Smooth muscle cell (in vitro differentiated cells): Measurements from ENCODE around the gene TMEM171. TPM values are rescaled to one million over a fixed set of nuclear protein-coding genes. Genes with fewer than 3 reads are reported as not detected.

Experiments used
- DNase-seq: peaks from one replicate; lab custom pipeline; 2025; ENCODE audit not compliant: unreplicated experiment; lab: John Stamatoyannopoulos, UW
- H2AFZ ChIP-seq: fragments of 200-600 bp; sonication (generic); 2 replicates; pipeline ENCODE4 v1.6.0; 2016; ENCODE audit warnings: antibody characterized with exemption, low read depth, mild to moderate bottlenecking
- H3F3A ChIP-seq: fragments of 200-600 bp; sonication (generic); 2 replicates; pipeline ENCODE4 v1.6.0; 2017; ENCODE audit warnings: antibody characterized with exemption, low read depth
- H3K27ac ChIP-seq: fragments of 200-600 bp; sonication (generic); 2 replicates; pipeline ENCODE4 v1.5.1; 2016; ENCODE audit warnings: low read depth, mild to moderate bottlenecking
- H3K27me3 ChIP-seq: fragments of 200-600 bp; sonication (generic); 2 replicates; pipeline ENCODE4 v1.6.1; 2016; ENCODE audit warnings: low read depth, mild to moderate bottlenecking
- H3K36me3 ChIP-seq: fragments of 200-600 bp; sonication (generic); 2 replicates; pipeline ENCODE4 v1.5.1; 2016; ENCODE audit warnings: low read depth
- H3K4me1 ChIP-seq: fragments of 200-600 bp; sonication (generic); 2 replicates; pipeline ENCODE4 v1.5.1; 2016; ENCODE audit warnings: low read depth
- H3K4me2 ChIP-seq: fragments of 200-600 bp; sonication (generic); 2 replicates; pipeline ENCODE4 v1.6.0; 2016; ENCODE audit warnings: mild to moderate bottlenecking
- H3K4me3 ChIP-seq: fragments of 200-600 bp; sonication (generic); 2 replicates; pipeline ENCODE4 v1.5.1; 2016; ENCODE audit warnings: mild to moderate bottlenecking
- H3K79me2 ChIP-seq: fragments of 200-600 bp; sonication (generic); 2 replicates; pipeline ENCODE4 v1.6.0; 2016; ENCODE audit warnings: low read depth, mild to moderate bottlenecking
- H3K9ac ChIP-seq: fragments of 200-600 bp; sonication (generic); 2 replicates; pipeline ENCODE4 v1.6.0; 2016; ENCODE audit warnings: low read depth
- H3K9me3 ChIP-seq: fragments of 200-600 bp; sonication (generic); replicated peaks from 2 replicates; pipeline ENCODE4 v1.5.1; 2016; ENCODE audit warnings: low read depth
- H4K20me1 ChIP-seq: fragments of 200-600 bp; sonication (generic); 2 replicates; pipeline ENCODE4 v1.6.0; 2016; ENCODE audit warnings: low read depth
- WGBS: methylation state at CpG from one replicate; pipeline ENCODE4 v1.1.7; 2016; ENCODE audit warnings: low lambda C conversion rate; 5-methylcytosine and 5-hydroxymethylcytosine counted together
- polyA plus RNA-seq: library from polyadenylated mRNA; unstranded; fragments of >200 nt; fragmentation: Nextera tagmentation; extraction: Ambion mirVana; gene quantifications from 2 replicates; pipeline ENCODE4 v1.2.1, GENCODE V29; 2016
- total RNA-seq: library from RNA; depleted of rRNA; stranded (reverse); fragments of >200 nt; gene quantifications from 2 replicates; pipeline ENCODE4 v1.2.3, GENCODE V29; 2014
- TF ChIP-seq, protein P1 (sequence below): fragments of 200-600 bp; sonication (generic); IDR thresholded peaks from 2 replicates; pipeline ENCODE4 v1.5.1; 2017; ENCODE audit warnings: borderline replicate concordance, mild to moderate bottlenecking, antibody characterized with exemption; ENCODE audit not compliant: insufficient read depth, poor library complexity, severe bottlenecking

Gene TMEM171
- total and polyA plus RNA-seq, 2 experiments from 2014 or later = 0.54 TPM; not detected in 1

DNA sequence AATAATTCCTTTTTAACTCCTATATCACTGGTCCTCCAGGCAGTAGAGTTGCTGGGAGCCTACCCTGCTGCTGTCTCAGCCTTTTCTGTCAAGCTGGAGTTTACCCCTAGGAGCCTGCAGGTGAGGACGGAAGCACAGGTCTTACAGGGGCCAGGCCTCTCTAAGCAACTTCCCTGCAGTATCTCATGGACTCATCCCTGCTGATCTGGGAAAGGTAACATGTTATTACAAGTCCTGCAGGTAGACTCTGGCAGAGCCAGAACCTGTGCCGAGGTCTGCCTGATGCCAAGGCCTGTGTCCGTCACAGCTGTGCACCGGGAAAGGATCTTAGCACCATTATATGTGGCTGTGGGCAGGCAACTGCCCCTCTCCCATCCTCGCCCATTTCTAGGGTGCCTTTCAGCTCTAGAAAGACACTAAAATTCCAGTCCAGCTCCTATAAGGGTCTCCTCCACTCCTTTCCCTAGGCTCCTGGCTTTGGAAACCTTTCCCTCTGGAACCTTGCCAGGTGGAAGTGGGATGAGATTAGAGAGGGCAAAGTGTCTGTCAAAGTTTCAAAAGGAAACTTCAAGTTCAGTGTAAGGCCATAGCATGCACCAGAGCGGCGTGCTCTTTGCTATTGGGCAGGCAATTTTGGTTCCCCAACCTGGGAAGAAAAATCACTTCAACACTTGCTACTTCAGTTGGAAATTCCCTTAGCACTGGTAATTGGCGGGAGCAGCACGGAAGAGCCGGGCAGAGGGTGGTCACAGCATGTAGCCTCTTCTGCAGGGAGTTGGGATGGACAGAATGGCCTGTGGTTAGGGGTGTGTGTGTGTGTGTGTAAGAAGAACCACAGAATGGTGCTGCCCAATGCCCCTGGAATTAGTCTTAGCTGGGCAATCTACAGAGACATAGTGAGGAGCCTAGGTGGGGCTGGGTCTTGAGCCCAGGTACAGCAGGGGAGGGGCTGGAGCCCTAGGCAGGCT lies 17.5 kb downstream of the TMEM171 start:
- 90% methylated on average over 10 of the region's 10 CpGs for WGBS
- Histone ChIP-seq H3K4me2 (no peak overlapping the region), H3K27ac (no peak overlapping the region), H4K20me1 (no peaks in the 10 kb centered on the region), H3K4me1 (no peaks in the 10 kb centered on the region), H3F3A (no peaks in the 10 kb centered on the region), H3K4me3 (no peak overlapping the region), H3K27me3 (no peaks in the 10 kb centered on the region), H2AFZ (no peak overlapping the region), H3K79me2 (no peaks in the 10 kb centered on the region), H3K36me3 (no peaks in the 10 kb centered on the region), H3K9me3 (no peaks in the 10 kb centered on the region), H3K9ac (no peak overlapping the region)
- TF ChIP-seq, protein P1, sequence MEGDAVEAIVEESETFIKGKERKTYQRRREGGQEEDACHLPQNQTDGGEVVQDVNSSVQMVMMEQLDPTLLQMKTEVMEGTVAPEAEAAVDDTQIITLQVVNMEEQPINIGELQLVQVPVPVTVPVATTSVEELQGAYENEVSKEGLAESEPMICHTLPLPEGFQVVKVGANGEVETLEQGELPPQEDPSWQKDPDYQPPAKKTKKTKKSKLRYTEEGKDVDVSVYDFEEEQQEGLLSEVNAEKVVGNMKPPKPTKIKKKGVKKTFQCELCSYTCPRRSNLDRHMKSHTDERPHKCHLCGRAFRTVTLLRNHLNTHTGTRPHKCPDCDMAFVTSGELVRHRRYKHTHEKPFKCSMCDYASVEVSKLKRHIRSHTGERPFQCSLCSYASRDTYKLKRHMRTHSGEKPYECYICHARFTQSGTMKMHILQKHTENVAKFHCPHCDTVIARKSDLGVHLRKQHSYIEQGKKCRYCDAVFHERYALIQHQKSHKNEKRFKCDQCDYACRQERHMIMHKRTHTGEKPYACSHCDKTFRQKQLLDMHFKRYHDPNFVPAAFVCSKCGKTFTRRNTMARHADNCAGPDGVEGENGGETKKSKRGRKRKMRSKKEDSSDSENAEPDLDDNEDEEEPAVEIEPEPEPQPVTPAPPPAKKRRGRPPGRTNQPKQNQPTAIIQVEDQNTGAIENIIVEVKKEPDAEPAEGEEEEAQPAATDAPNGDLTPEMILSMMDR = no peak
- no peak for DNase-seq

DNA sequence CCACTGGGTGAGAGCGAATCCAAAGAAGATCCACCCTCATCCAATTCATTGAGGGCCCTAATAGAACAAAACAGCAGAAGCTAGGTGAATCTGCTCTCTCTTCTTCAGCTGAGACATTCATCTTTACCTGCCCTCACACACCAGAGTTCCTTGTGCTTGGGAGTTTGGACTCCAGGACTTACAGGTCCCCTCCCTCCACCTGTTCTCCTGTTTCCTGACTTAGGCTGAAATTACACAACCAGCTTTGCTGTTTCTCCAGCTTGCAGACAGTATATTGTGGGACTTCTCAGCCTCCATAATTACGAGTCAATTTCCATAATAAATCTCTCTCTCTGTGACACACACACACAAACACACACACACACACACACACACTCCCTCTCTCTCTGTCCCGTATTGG lies 19.1 kb downstream of the TMEM171 start:
- H3K27ac ChIP-seq = no peak overlapping the region
- no peaks in the 10 kb centered on the region for H3K27me3 ChIP-seq
- no peak overlapping the region for H3K4me2 ChIP-seq
- no peak overlapping the region for H3K4me3 ChIP-seq
- H3F3A ChIP-seq = no peaks in the 10 kb centered on the region
- no peaks in the 10 kb centered on the region for H4K20me1 ChIP-seq
- 84% methylated on average over 3 of the region's 3 CpGs for WGBS
- no peak overlapping the region for H2AFZ ChIP-seq
- no peaks in the 10 kb centered on the region for H3K36me3 ChIP-seq
- H3K9ac ChIP-seq = no peak overlapping the region
- no peak for DNase-seq
- no peaks in the 10 kb centered on the region for H3K4me1 ChIP-seq
- TF ChIP-seq, protein P1 = no peak
- no peaks in the 10 kb centered on the region for H3K79me2 ChIP-seq
- no peaks in the 10 kb centered on the region for H3K9me3 ChIP-seq

DNA sequence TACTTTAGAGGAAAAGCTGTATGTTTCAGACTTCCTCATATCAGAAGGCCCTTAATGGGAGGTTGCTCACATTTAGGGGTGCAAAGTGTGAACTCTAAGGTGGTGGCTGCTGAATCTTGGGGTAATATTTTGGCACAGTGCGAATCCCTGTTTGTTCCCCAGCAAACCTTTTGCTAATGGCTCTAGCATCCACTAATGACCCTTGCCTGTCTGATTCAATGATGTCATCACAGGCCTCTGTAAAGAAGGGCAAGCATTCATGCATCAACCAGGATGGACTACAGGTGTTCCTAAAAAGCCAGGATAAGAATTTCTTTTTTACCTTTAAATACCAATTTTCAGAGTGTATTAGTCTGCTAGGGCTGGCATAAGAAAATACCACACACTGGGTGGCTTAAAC lies 20.4 kb downstream of the TMEM171 start:
- H3K9ac ChIP-seq = no peak overlapping the region
- no peak for DNase-seq
- H3K4me2 ChIP-seq = no peak overlapping the region
- H3K27ac ChIP-seq = no peak overlapping the region
- no peaks in the 10 kb centered on the region for H3K79me2 ChIP-seq
- no peaks in the 10 kb centered on the region for H3K4me1 ChIP-seq
- no peak overlapping the region for H2AFZ ChIP-seq
- WGBS = 87% methylated on average over 1 of the region's 1 CpG
- TF ChIP-seq, protein P1 = no peak
- H4K20me1 ChIP-seq = no peaks in the 10 kb centered on the region
- no peaks in the 10 kb centered on the region for H3K36me3 ChIP-seq
- H3K27me3 ChIP-seq = no peaks in the 10 kb centered on the region
- H3F3A ChIP-seq = no peaks in the 10 kb centered on the region
- H3K4me3 ChIP-seq = no peak overlapping the region
- no peaks in the 10 kb centered on the region for H3K9me3 ChIP-seq
